ENCODE measurements around the gene HOMER1. TPM values are rescaled to one million over a fixed set of nuclear protein-coding genes. Genes with fewer than 3 reads are reported as not detected.
"Not testable (repeated sequence)": the region's sequence is repeated elsewhere in the genome, so short reads cannot be mapped to it uniquely, and the experiment has no call there.

The HOMER1 gene
- total RNA-seq, 2 donors from 2014 or later = 2.9 to 3.1 TPM

- intact Hi-C loops (cut with DNase I, micrococcal nuclease); ATAC-seq; DNase-seq: not testable (repeated sequence)
Measured at GRCh38 chr5:79385126-79385525, 128.8 kb downstream of the HOMER1 start.

GRCh38 chr5:79378510-79379186, 135.3 kb downstream of the HOMER1 start:
- intact Hi-C loops (cut with DNase I, micrococcal nuclease) = no loop called here
- no peak for ATAC-seq

GRCh38 chr5:79357398-79357797, 156.5 kb downstream of the HOMER1 start:
- intact Hi-C loops (cut with DNase I, micrococcal nuclease) = no loop called here
- no peak for DNase-seq
- no peak for ATAC-seq

More at GRCh38 chr5:79378510-79379186, 135.3 kb downstream of the HOMER1 start:
- no peak for DNase-seq

- no peak for DNase-seq
- ATAC-seq = no peak
- intact Hi-C loops (cut with DNase I, micrococcal nuclease) = no loop called here
Measured at GRCh38 chr5:79349881-79350280, 164.1 kb downstream of the HOMER1 start.

- ATAC-seq (no peak), DNase-seq (no peak)
- intact Hi-C loops (cut with DNase I, micrococcal nuclease) = no loop called here
Measured at GRCh38 chr5:79349047-79349446, 164.9 kb downstream of the HOMER1 start.

- intact Hi-C loops (cut with DNase I, micrococcal nuclease) = no loop called here
- DNase-seq = no peak
- ATAC-seq = no peak
Measured at GRCh38 chr5:79346420-79346824, 167.5 kb downstream of the HOMER1 start.

GRCh38 chr5:79333852-79334557, 179.9 kb downstream of the HOMER1 start:
- DNase-seq (no peak), ATAC-seq (no peak)
- intact Hi-C loops (cut with DNase I, micrococcal nuclease) = no loop called here

GRCh38 chr5:79330071-79330470, 183.9 kb downstream of the HOMER1 start:
- DNase-seq (no peak), ATAC-seq (no peak)
- intact Hi-C loops (cut with DNase I, micrococcal nuclease) = no loop called here

- intact Hi-C loops (cut with DNase I, micrococcal nuclease) = no loop called here
- ATAC-seq = no peak
- no peak for DNase-seq
Measured at GRCh38 chr5:79329453-79329852, 184.5 kb downstream of the HOMER1 start.

Other genes with a start within 250 kb of the HOMER1 start
- 10 to 100 TPM; 60.3 to 67.6 TPM for gene TENT2, start 98.3 kb upstream of the HOMER1 start, total RNA-seq
- gene CMYA5, start 175.7 kb upstream of the HOMER1 start, total RNA-seq = under 1 TPM; 0.31 to 0.70 TPM

Data from left colon (tissue), 2 donors.